Esophagus squamous epithelium (tissue), 4 donors: ENCODE measurements around the gene IFI27L2.

Experiments
- POLR2A ChIP-seq, 4 donors: fragments of 450-650 bp; IDR thresholded peaks; one replicate each; pipeline ENCODE4 v1.6.1; 2017; ENCODE audit warnings: antibody characterized with exemption in 4 of 4, mild to moderate bottlenecking in 4 of 4, moderate library complexity in 3 of 4
- TF ChIP-seq, protein P1 (sequence below), 6 experiments: fragments of 450-650 bp in 4 of 6; fragments of 200-600 bp in 2 of 6; sonication (generic) in 2 of 6; IDR thresholded peaks; one replicate each; pipeline ENCODE4 v1.5.1; 2016 to 2019; ENCODE audit warnings: antibody characterized with exemption in 6 of 6, mild to moderate bottlenecking in 4 of 6, moderate library complexity in 4 of 6

DNA sequence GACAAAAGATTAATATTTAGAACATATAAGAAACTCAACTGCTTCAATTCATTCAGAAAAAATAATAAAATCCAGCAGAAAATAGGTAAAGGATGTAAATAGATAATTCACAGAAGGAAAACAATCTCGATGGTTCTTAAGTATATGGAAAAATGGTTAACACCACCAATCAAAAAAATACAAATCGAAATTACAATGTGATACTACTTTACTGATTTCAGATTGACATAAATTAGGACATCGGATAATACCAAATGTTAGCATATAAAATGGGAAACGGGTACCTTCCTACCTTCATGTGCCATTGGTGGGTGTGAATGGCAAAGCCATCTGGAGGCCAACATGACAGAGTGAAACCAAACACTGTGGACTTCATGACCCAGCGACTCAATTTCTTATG lies 43.1 kb upstream of the IFI27L2 start:
- TF ChIP-seq POLR2A (IDR thresholded peaks at IDR 0.05), result no peak
- TF ChIP-seq, protein P1, sequence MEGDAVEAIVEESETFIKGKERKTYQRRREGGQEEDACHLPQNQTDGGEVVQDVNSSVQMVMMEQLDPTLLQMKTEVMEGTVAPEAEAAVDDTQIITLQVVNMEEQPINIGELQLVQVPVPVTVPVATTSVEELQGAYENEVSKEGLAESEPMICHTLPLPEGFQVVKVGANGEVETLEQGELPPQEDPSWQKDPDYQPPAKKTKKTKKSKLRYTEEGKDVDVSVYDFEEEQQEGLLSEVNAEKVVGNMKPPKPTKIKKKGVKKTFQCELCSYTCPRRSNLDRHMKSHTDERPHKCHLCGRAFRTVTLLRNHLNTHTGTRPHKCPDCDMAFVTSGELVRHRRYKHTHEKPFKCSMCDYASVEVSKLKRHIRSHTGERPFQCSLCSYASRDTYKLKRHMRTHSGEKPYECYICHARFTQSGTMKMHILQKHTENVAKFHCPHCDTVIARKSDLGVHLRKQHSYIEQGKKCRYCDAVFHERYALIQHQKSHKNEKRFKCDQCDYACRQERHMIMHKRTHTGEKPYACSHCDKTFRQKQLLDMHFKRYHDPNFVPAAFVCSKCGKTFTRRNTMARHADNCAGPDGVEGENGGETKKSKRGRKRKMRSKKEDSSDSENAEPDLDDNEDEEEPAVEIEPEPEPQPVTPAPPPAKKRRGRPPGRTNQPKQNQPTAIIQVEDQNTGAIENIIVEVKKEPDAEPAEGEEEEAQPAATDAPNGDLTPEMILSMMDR (IDR thresholded peaks at IDR 0.05), result no peak
